A549 (cell line): ENCODE measurements around the gene CASTOR1. TPM values are rescaled to one million over a fixed set of nuclear protein-coding genes. Genes with fewer than 3 reads are reported as not detected.

ENCODE experiments used
- ATAC-seq, 2 experiments: fragments of 200-7000 bp in 1 of 2; fragments of >200 bp in 1 of 2; cut with Nextera tagmentation in 1 of 2; cut with Tn5 transposase in 1 of 2; 3 replicates each; pipeline versions ENCODE4 v1.8.0 to v1.9.1; 2018 to 2020; ENCODE audit warnings: mild to moderate bottlenecking in 1 of 2, moderate library complexity in 1 of 2
- CTCF ChIA-PET: fragments of 300-600 bp; sonication (Branson Sonifier 250); formaldehyde crosslinking; extraction: SDS; loops from one replicate; lab custom pipeline; 2021; ENCODE audit warnings: antibody characterized with exemption, inconsistent platforms; lab: Yijun Ruan, JAX
- POLR2A ChIA-PET: fragments of 350-600 bp; formaldehyde crosslinking; extraction: SDS; loops from one replicate; lab custom pipeline; 2021; ENCODE audit warnings: antibody characterized with exemption, inconsistent platforms; lab: Yijun Ruan, JAX
- DNase-seq, 2 experiments: peaks; one replicate each; pipeline versions ENCODE4 v3.0.0 to v3.0.0-alpha.2; 2011 to 2016; ENCODE audit warnings: low read depth in 1 of 2, low spot score in 1 of 2
- FAIRE-seq: peaks from 2 replicates; lab custom pipeline; 2011; peaks lifted over from hg19 to GRCh38; lab: Jason Lieb, UNC
- H3K27ac ChIP-seq, 2 experiments: fragments of >200 bp; sonication (Bioruptor Twin); formaldehyde crosslinking; 3 replicates each; pipeline ENCODE4 v1.5.1; 2016 to 2017
- H3K4me1 ChIP-seq: fragments of >200 bp; sonication (Bioruptor Twin); formaldehyde crosslinking; 3 replicates; pipeline ENCODE4 v1.6.1; 2016
- H3K4me2 ChIP-seq: fragments of >200 bp; sonication (Bioruptor Twin); formaldehyde crosslinking; 3 replicates; pipeline ENCODE4 v1.6.1; 2016
- H3K4me3 ChIP-seq: fragments of >200 bp; sonication (Bioruptor Twin); formaldehyde crosslinking; 3 replicates; pipeline ENCODE4 v1.5.1; 2016
- H3K9me3 ChIP-seq: fragments of >200 bp; sonication (Bioruptor Twin); formaldehyde crosslinking; 3 replicates; pipeline ENCODE4 v1.6.1; 2016
- BCL3 ChIP-seq: fragments of >200 bp; sonication (Bioruptor Twin); formaldehyde crosslinking; IDR thresholded peaks from 3 replicates; pipeline ENCODE4 v1.6.1; 2016
- CHD4 ChIP-seq: fragments of 200-600 bp; sonication (generic); IDR thresholded peaks from 2 replicates; pipeline ENCODE4 v1.6.1; 2016; ENCODE audit warnings: antibody characterized with exemption, mild to moderate bottlenecking, borderline replicate concordance
- E2F6 ChIP-seq: IDR thresholded peaks from 2 replicates; pipeline ENCODE4 v1.6.1; 2012; ENCODE audit warnings: low read depth, borderline replicate concordance
- EHF ChIP-seq: fragments of 250-450 bp; sonication (Bioruptor Pico); IDR thresholded peaks from 2 replicates; pipeline ENCODE4 v1.5.0; 2020; ENCODE audit warnings: mild to moderate bottlenecking
- ELK1 ChIP-seq: fragments of 150-350 bp; IDR thresholded peaks from 2 replicates; pipeline ENCODE4 v1.6.1; 2014; ENCODE audit warnings: low read depth, mild to moderate bottlenecking, low read length
- EP300 ChIP-seq, 2 experiments: fragments of >200 bp; sonication (Bioruptor Twin); formaldehyde crosslinking; IDR thresholded peaks; 2 replicates in 1 of 2; 3 replicates in 1 of 2; pipeline ENCODE4 v1.6.1; 2016 to 2017
- FOSB ChIP-seq: fragments of 250-450 bp; sonication (Bioruptor Pico); IDR thresholded peaks from 2 replicates; pipeline ENCODE4 v1.5.0; 2020; ENCODE audit warnings: mild to moderate bottlenecking, moderate library complexity
- FOSL2 ChIP-seq, 2 experiments: fragments of 450-650 bp in 1 of 2; fragments of >200 bp in 1 of 2; sonication (Bioruptor Twin) in 1 of 2; formaldehyde crosslinking; IDR thresholded peaks; 2 replicates each; pipeline versions ENCODE4 v1.5.0 to v1.6.1; 2016 to 2020; ENCODE audit warnings: mild to moderate bottlenecking in 1 of 2, moderate library complexity in 1 of 2
- JUN ChIP-seq, 2 experiments: fragments of >200 bp; sonication (Bioruptor Twin); formaldehyde crosslinking; IDR thresholded peaks; 2 replicates in 1 of 2; 3 replicates in 1 of 2; pipeline ENCODE4 v1.6.1; 2016 to 2017
- JUNB ChIP-seq: fragments of >200 bp; sonication (Bioruptor Twin); formaldehyde crosslinking; IDR thresholded peaks from 2 replicates; pipeline ENCODE4 v1.6.1; 2016
- KDM1A ChIP-seq: fragments of 200-600 bp; sonication (generic); IDR thresholded peaks from 2 replicates; pipeline ENCODE4 v1.6.1; 2016; ENCODE audit warnings: low read depth, mild to moderate bottlenecking
- KDM5A ChIP-seq: fragments of 200-600 bp; sonication (generic); IDR thresholded peaks from 2 replicates; pipeline ENCODE4 v1.6.1; 2016; ENCODE audit warnings: antibody characterized with exemption, mild to moderate bottlenecking
- MAFK ChIP-seq: fragments of 450-650 bp; IDR thresholded peaks from 2 replicates; pipeline ENCODE4 v1.6.1; 2014; ENCODE audit not compliant: partially characterized antibody
- POLR2A ChIP-seq: IDR thresholded peaks from 2 replicates; pipeline ENCODE4 v1.6.1; 2012; ENCODE audit warnings: mild to moderate bottlenecking, low read length
- POLR2AphosphoS2 ChIP-seq: conservative IDR thresholded peaks from 2 replicates; pipeline ENCODE4 v1.6.1; 2012; ENCODE audit warnings: low read length, improper control_type of control experiment, inconsistent platforms
- RAD21 ChIP-seq, 2 experiments: fragments of >200 bp in 1 of 2; sonication (Bioruptor Twin) in 1 of 2; formaldehyde crosslinking in 1 of 2; IDR thresholded peaks in 1 of 2; conservative IDR thresholded peaks in 1 of 2; 2 replicates in 1 of 2; 3 replicates in 1 of 2; pipeline ENCODE4 v1.6.1; 2012 to 2018; ENCODE audit warnings: inconsistent platforms in 1 of 2
- RCOR1 ChIP-seq: fragments of 150-350 bp; IDR thresholded peaks from 2 replicates; pipeline ENCODE4 v1.6.1; 2014; ENCODE audit warnings: antibody characterized with exemption, low read length, low read depth
- REST ChIP-seq: fragments of 200-600 bp; sonication (generic); IDR thresholded peaks from 2 replicates; pipeline ENCODE4 v1.6.1; 2016; ENCODE audit warnings: antibody characterized with exemption, mild to moderate bottlenecking, moderate library complexity
- RFX5 ChIP-seq: fragments of 450-650 bp; IDR thresholded peaks from 2 replicates; pipeline ENCODE4 v1.7.1; 2014; ENCODE audit warnings: antibody characterized with exemption, mild to moderate bottlenecking, moderate library complexity
- RNF2 ChIP-seq: fragments of 200-600 bp; sonication (generic); IDR thresholded peaks from 2 replicates; pipeline ENCODE4 v1.6.1; 2016; ENCODE audit warnings: low read depth, mild to moderate bottlenecking, antibody characterized with exemption, moderate library complexity, borderline replicate concordance
- TP53 ChIP-seq: fragments of 250-450 bp; sonication (Bioruptor Pico); IDR thresholded peaks from 2 replicates; pipeline ENCODE4 v1.5.0; 2021; ENCODE audit warnings: mild to moderate bottlenecking, moderate library complexity
- ZC3H11A ChIP-seq: fragments of 450-650 bp; IDR thresholded peaks from 2 replicates; pipeline ENCODE4 v1.6.1; 2014; ENCODE audit warnings: antibody characterized with exemption, mild to moderate bottlenecking
- WGBS: methylation state at CpG from one replicate; pipeline ENCODE4 v1.1.6; 2017; ENCODE audit errors: missing lambda C conversion rate; 5-methylcytosine and 5-hydroxymethylcytosine counted together
- polyA plus RNA-seq, 4 experiments: library from polyadenylated mRNA; depleted of rRNA in 3 of 4; stranded (reverse); fragments of >200 nt; fragmentation: RNase III in 1 of 4; extraction: RNeasy Plus Mini Kit Qiagen cat#74134 plus additional on column Dnase treatment in 1 of 4; gene quantifications; 2 replicates in 3 of 4; 3 replicates in 1 of 4; pipeline ENCODE4 v1.2.3, GENCODE V29; 2011 to 2017

CASTOR1 gene
- polyA plus RNA-seq, 2 of the 4 experiments (the other 2 are of a cell fraction): 4.7 to 12.2 TPM

- no peak overlapping the region for H3K4me2 ChIP-seq
- ChIA-PET CTCF (interaction anchor here (1.2 to 4.1 kb wide), 4 partner anchors 10 to 194 kb away, joined by 3 to 17 read pairs (median 11); partner anchors contain the start of gene RNF215), POLR2A (no interaction called here)
- H3K27ac ChIP-seq: peak overlapping the region in 1 of 2 experiments; percentile 2; a peak in 2 of 6 replicates
- no peak for FAIRE-seq
- DNase-seq: no peak
- H3K4me1 ChIP-seq: peaks cover 9% of the 10 kb centered on the region
- 71% methylated on average over 6 of the region's 9 CpGs for WGBS
- no peaks in the 10 kb centered on the region for H3K9me3 ChIP-seq
- no peak overlapping the region for H3K4me3 ChIP-seq
- TF ChIP-seq FOSL2 (IDR thresholded peaks at IDR 0.05) (no peak), FOSL2 (CRISPR knock-in tag; IDR thresholded peaks at IDR 0.05) (no peak), EP300 (IDR thresholded peaks at IDR 0.05) (no peak), JUN (IDR thresholded peaks at IDR 0.05) (no peak), REST (no peak), POLR2AphosphoS2 (no peak), RAD21 (conservative IDR thresholded peaks at IDR 0.05 in 1 of 2, IDR thresholded peaks at IDR 0.05 in 1 of 2) (no peak), KDM5A (no peak), E2F6 (no peak), KDM1A (no peak), BCL3 (no peak), RNF2 (no peak), POLR2A (no peak), TP53 (CRISPR knock-in tag) (no peak), CHD4 (no peak)
- peak in 1 of 2 experiments; percentile 21; a peak in 1 of 6 replicates for ATAC-seq
Measured at GRCh38 chr22:30301995-30302809, 12.9 kb upstream of the CASTOR1 start.

GRCh38 chr22:30299322-30299721 is 10.0 kb upstream of the CASTOR1 start:
- TF ChIP-seq ELK1: no peak
- no peak for TF ChIP-seq FOSL2 (IDR thresholded peaks at IDR 0.05)
- TF ChIP-seq FOSL2 (CRISPR knock-in tag; IDR thresholded peaks at IDR 0.05): no peak
- no peak for TF ChIP-seq JUNB
- no peak for TF ChIP-seq EHF (CRISPR knock-in tag)
- no peak for TF ChIP-seq ZC3H11A
- no peak for TF ChIP-seq CHD4
- no peak for TF ChIP-seq RCOR1
- TF ChIP-seq RFX5: no peak
- TF ChIP-seq MAFK: no peak
- TF ChIP-seq FOSB (CRISPR knock-in tag): no peak
- ATAC-seq (no peak), FAIRE-seq (no peak), DNase-seq (no peak)
- H3K4me3 ChIP-seq: no peak overlapping the region
- no peaks in the 10 kb centered on the region for H3K9me3 ChIP-seq
- POLR2A ChIA-PET: no interaction called here
- H3K27ac ChIP-seq: no peak overlapping the region
- H3K4me2 ChIP-seq: no peak overlapping the region
- H3K4me1 ChIP-seq: no peaks in the 10 kb centered on the region; the same call in 2 of the 3 replicates
- CTCF ChIA-PET: interaction anchor here (1.8 kb wide), 1 partner anchor 38 kb away, joined by 3 read pairs; no protein-coding TSS in a partner anchor
- WGBS: 89% methylated on average over 13 of the region's 13 CpGs
